ENCODE results near the gene NME7. TPM values are rescaled to one million over a fixed set of nuclear protein-coding genes. Genes with fewer than 3 reads are reported as not detected.
"Not testable (repeated sequence)": the region's sequence is repeated elsewhere in the genome, so short reads cannot be mapped to it uniquely, and the experiment has no call there.

Gene NME7
- total and polyA plus RNA-seq, 4 donors, result 7.8 to 26.5 (median 9.4) TPM

DNA sequence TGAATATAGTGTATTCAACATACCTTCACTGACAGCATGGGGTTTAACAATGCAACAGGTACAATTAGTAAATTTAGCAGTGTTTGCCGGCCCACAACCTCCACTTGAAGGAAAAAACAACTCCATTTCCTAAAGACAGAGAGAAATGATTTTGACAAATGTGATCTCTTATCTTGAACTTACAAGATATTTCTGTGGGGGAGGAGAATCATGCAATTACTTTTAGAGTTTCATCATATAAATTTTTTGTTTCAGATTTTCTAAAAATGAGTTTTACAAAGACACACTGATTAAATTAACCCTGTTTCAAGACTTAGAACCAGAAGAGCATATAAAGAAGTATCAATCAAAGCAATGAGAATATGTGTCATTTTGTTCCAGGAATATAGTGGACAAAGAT is 80.3 kb downstream of the NME7 start:
- no peaks in the 10 kb centered on the region for H3K27me3 ChIP-seq (ENCODE audit: control insufficient read depth in 4 of 4, insufficient read depth in 4 of 4, low read length in 3 of 4)
- no peaks in the 10 kb centered on the region for H3K36me3 ChIP-seq (ENCODE audit: control insufficient read depth in 4 of 4, insufficient read depth in 3 of 4, low read depth in 1 of 4, low read length in 3 of 4)
- no peak overlapping the region for H3K27ac ChIP-seq (ENCODE audit: low read depth in 1 of 2, low read length in 2 of 2)
- no peaks in the 10 kb centered on the region for H3K9me3 ChIP-seq (ENCODE audit: control insufficient read depth in 4 of 4, low read length in 3 of 4)
- H3K9ac ChIP-seq (ENCODE audit: low read depth in 1 of 2, low read length in 2 of 2), result no peak overlapping the region
- H3K4me1 ChIP-seq (ENCODE audit: control insufficient read depth in 4 of 4, insufficient read depth in 4 of 4, low read length in 3 of 4), result no peaks in the 10 kb centered on the region
- no peak for DNase-seq (ENCODE audit: low spot score)
- TF ChIP-seq RXRA (IDR thresholded peaks at IDR 0.05) (no peak), FOXA1 (IDR thresholded peaks at IDR 0.05) (no peak), NR2F2 (IDR thresholded peaks at IDR 0.05) (no peak), SP1 (IDR thresholded peaks at IDR 0.05) (no peak), RAD21 (IDR thresholded peaks at IDR 0.05) (no peak), TAF1 (conservative IDR thresholded peaks at IDR 0.05) (no peak), HNF4A (conservative IDR thresholded peaks at IDR 0.05) (no peak), GABPA (IDR thresholded peaks at IDR 0.05 in 1 of 2, conservative IDR thresholded peaks at IDR 0.05 in 1 of 2) (no peak)
- TF ChIP-seq, protein P1, sequence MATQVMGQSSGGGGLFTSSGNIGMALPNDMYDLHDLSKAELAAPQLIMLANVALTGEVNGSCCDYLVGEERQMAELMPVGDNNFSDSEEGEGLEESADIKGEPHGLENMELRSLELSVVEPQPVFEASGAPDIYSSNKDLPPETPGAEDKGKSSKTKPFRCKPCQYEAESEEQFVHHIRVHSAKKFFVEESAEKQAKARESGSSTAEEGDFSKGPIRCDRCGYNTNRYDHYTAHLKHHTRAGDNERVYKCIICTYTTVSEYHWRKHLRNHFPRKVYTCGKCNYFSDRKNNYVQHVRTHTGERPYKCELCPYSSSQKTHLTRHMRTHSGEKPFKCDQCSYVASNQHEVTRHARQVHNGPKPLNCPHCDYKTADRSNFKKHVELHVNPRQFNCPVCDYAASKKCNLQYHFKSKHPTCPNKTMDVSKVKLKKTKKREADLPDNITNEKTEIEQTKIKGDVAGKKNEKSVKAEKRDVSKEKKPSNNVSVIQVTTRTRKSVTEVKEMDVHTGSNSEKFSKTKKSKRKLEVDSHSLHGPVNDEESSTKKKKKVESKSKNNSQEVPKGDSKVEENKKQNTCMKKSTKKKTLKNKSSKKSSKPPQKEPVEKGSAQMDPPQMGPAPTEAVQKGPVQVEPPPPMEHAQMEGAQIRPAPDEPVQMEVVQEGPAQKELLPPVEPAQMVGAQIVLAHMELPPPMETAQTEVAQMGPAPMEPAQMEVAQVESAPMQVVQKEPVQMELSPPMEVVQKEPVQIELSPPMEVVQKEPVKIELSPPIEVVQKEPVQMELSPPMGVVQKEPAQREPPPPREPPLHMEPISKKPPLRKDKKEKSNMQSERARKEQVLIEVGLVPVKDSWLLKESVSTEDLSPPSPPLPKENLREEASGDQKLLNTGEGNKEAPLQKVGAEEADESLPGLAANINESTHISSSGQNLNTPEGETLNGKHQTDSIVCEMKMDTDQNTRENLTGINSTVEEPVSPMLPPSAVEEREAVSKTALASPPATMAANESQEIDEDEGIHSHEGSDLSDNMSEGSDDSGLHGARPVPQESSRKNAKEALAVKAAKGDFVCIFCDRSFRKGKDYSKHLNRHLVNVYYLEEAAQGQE (IDR thresholded peaks at IDR 0.05), result no peak
- TF ChIP-seq, protein P2, sequence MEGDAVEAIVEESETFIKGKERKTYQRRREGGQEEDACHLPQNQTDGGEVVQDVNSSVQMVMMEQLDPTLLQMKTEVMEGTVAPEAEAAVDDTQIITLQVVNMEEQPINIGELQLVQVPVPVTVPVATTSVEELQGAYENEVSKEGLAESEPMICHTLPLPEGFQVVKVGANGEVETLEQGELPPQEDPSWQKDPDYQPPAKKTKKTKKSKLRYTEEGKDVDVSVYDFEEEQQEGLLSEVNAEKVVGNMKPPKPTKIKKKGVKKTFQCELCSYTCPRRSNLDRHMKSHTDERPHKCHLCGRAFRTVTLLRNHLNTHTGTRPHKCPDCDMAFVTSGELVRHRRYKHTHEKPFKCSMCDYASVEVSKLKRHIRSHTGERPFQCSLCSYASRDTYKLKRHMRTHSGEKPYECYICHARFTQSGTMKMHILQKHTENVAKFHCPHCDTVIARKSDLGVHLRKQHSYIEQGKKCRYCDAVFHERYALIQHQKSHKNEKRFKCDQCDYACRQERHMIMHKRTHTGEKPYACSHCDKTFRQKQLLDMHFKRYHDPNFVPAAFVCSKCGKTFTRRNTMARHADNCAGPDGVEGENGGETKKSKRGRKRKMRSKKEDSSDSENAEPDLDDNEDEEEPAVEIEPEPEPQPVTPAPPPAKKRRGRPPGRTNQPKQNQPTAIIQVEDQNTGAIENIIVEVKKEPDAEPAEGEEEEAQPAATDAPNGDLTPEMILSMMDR (IDR thresholded peaks at IDR 0.05; ENCODE audit: low read depth, low read length, missing input control), result no peak
- 81% methylated on average over 1 of the region's 1 CpG for WGBS
- H3K4me3 ChIP-seq (ENCODE audit: low read depth in 1 of 3, low read length in 3 of 3), result no peak overlapping the region

DNA sequence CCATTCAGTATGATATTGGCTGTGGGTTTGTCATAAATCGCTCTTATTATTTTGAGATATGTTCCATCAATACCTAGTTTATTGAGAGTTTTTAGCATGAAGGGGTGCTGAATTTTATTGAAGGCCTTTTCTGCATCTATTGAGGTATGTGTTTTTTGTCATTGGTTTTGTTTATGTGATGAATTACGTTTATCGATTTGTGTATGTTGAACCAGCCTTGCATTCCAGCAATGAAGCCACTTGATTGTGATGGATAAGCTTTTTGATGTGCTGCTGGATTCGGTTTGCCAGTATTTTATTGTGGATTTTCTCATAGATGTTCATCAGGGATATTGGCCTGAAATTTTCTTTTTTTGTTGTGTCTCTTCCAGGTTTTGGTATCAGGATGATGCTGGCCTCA is 86.0 kb downstream of the NME7 start:
- H3K9me3 ChIP-seq (ENCODE audit: control insufficient read depth in 4 of 4, low read length in 3 of 4); H3K4me1 ChIP-seq (ENCODE audit: control insufficient read depth in 4 of 4, insufficient read depth in 4 of 4, low read length in 3 of 4); H3K4me3 ChIP-seq (ENCODE audit: low read depth in 1 of 3, low read length in 3 of 3); H3K9ac ChIP-seq (ENCODE audit: low read depth in 1 of 2, low read length in 2 of 2); H3K27me3 ChIP-seq (ENCODE audit: control insufficient read depth in 4 of 4, insufficient read depth in 4 of 4, low read length in 3 of 4); H3K27ac ChIP-seq (ENCODE audit: low read depth in 1 of 2, low read length in 2 of 2); DNase-seq (ENCODE audit: low spot score); H3K36me3 ChIP-seq (ENCODE audit: control insufficient read depth in 4 of 4, insufficient read depth in 3 of 4, low read depth in 1 of 4, low read length in 3 of 4): not testable (repeated sequence)
- 96% methylated on average over 4 of the region's 4 CpGs for WGBS

DNA sequence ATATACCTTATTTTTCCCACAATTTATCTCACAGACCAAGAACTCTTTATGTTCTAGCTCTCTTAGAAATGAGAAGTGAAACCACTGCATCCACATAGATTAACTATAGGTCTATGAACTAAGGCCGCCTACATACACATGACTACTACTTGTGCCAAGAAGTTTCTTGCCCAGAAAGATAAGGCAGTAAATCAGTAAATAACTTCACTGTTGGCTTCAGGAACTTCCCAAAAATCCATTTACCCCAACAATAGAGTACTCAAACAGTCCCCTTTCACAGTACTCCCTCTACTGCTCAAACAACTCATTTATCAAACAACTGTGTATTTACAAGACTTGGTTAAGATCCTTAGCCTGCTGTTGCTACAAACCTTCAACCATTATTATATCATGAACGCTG is 96.5 kb downstream of the NME7 start:
- no CpG with 5 or more reads among the region's 2 CpGs for WGBS
- TF ChIP-seq HNF4A (conservative IDR thresholded peaks at IDR 0.05) (peak in 1 of 2 donors; percentile 29), RAD21 (IDR thresholded peaks at IDR 0.05) (peak in 1 of 2 donors; percentile 86)
- TF ChIP-seq, protein P3, sequence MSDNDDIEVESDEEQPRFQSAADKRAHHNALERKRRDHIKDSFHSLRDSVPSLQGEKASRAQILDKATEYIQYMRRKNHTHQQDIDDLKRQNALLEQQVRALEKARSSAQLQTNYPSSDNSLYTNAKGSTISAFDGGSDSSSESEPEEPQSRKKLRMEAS (IDR thresholded peaks at IDR 0.05), result no peak

More for the DNA sequence above, 96.5 kb downstream of the NME7 start:
- Histone ChIP-seq H3K9me3 (ENCODE audit: control insufficient read depth in 4 of 4, low read length in 3 of 4) (no peaks in the 10 kb centered on the region), H3K36me3 (ENCODE audit: control insufficient read depth in 4 of 4, insufficient read depth in 3 of 4, low read depth in 1 of 4, low read length in 3 of 4) (no peaks in the 10 kb centered on the region), H3K27me3 (ENCODE audit: control insufficient read depth in 4 of 4, insufficient read depth in 4 of 4, low read length in 3 of 4) (no peaks in the 10 kb centered on the region), H3K27ac (ENCODE audit: low read depth in 1 of 2, low read length in 2 of 2) (peak overlapping the region in 1 of 2 donors; percentile 46), H3K4me3 (ENCODE audit: low read depth in 1 of 3, low read length in 3 of 3) (no peak overlapping the region), H3K9ac (ENCODE audit: low read depth in 1 of 2, low read length in 2 of 2) (no peak overlapping the region), H3K4me1 (ENCODE audit: control insufficient read depth in 4 of 4, insufficient read depth in 4 of 4, low read length in 3 of 4) (peaks cover 0 to 7% (median 1%) of the 10 kb centered on the region in 4 donors)
- DNase-seq (ENCODE audit: low spot score), result no peak

All from liver (tissue), 9 donors.